Gastroesophageal sphincter (tissue), 3 donors: ENCODE measurements around the gene INO80C.

Experiments
- EP300 ChIP-seq: sonication (generic); formaldehyde crosslinking; IDR thresholded peaks from one replicate; pipeline ENCODE4 v1.6.1; 2017; ENCODE audit warnings: antibody characterized with exemption, mild to moderate bottlenecking
- POLR2A ChIP-seq, 2 donors: fragments of 450-650 bp; IDR thresholded peaks; one replicate each; pipeline ENCODE4 v1.6.1; 2017; ENCODE audit warnings: antibody characterized with exemption in 2 of 2, mild to moderate bottlenecking in 2 of 2, moderate library complexity in 1 of 2
- POLR2AphosphoS5 ChIP-seq: sonication (generic); formaldehyde crosslinking; IDR thresholded peaks from one replicate; pipeline ENCODE4 v1.6.1; 2017; ENCODE audit warnings: antibody characterized with exemption
- TF ChIP-seq, protein P1 (sequence below), 4 experiments: fragments of 200-600 bp in 2 of 4; fragments of 450-650 bp in 2 of 4; sonication (generic) in 1 of 4; IDR thresholded peaks; one replicate each; pipeline ENCODE4 v1.5.1; 2017 to 2019; ENCODE audit warnings: antibody characterized with exemption in 4 of 4, mild to moderate bottlenecking in 2 of 4, moderate library complexity in 2 of 4

DNA sequence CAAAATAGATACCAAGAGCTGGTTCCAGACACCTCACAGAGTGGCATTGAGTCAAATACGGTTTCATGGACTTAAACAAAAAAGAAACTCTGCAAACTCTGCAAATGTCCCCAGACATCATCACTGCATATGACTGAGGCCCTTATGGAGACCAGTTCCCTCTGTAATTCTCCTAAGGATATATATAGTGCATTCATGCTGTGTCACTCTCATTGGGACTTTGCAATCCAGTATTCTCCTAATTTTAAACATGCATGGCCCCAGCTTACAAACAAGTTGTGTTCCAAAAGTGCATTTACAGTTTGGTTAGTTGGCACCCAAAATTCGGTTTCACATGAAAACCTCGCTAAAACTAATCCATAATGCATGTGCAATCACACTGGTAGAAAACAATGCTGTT lies 18.6 kb upstream of the INO80C start:
- TF ChIP-seq, protein P1, sequence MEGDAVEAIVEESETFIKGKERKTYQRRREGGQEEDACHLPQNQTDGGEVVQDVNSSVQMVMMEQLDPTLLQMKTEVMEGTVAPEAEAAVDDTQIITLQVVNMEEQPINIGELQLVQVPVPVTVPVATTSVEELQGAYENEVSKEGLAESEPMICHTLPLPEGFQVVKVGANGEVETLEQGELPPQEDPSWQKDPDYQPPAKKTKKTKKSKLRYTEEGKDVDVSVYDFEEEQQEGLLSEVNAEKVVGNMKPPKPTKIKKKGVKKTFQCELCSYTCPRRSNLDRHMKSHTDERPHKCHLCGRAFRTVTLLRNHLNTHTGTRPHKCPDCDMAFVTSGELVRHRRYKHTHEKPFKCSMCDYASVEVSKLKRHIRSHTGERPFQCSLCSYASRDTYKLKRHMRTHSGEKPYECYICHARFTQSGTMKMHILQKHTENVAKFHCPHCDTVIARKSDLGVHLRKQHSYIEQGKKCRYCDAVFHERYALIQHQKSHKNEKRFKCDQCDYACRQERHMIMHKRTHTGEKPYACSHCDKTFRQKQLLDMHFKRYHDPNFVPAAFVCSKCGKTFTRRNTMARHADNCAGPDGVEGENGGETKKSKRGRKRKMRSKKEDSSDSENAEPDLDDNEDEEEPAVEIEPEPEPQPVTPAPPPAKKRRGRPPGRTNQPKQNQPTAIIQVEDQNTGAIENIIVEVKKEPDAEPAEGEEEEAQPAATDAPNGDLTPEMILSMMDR (IDR thresholded peaks at IDR 0.05) = no peak
- TF ChIP-seq POLR2A (IDR thresholded peaks at IDR 0.05) = no peak
- no peak for TF ChIP-seq POLR2AphosphoS5
- no peak for TF ChIP-seq EP300
